HG03139 (cell line): Measurements from ENCODE around the gene CCDC51.

Experiments
- ATAC-seq: cut with Tn5 transposase; IDR thresholded peaks from one replicate; pipeline ENCODE4 v1.9.1; 2021; ENCODE audit not compliant: unreplicated experiment

The CCDC51 gene

GRCh38 chr3:48435223-48435595 lies 4.7 kb downstream of the CCDC51 start:
- ATAC-seq = no peak

GRCh38 chr3:48434591-48435222 lies 5.2 kb downstream of the CCDC51 start:
- ATAC-seq = no peak

- ATAC-seq = no peak
These were observed 6.3 kb downstream of the CCDC51 start for GRCh38 chr3:48433472-48434118.

GRCh38 chr3:48432411-48433371 lies 7.2 kb downstream of the CCDC51 start:
- no peak for ATAC-seq

- ATAC-seq = no peak
These were observed 8.5 kb downstream of the CCDC51 start for GRCh38 chr3:48431224-48432029.

GRCh38 chr3:48430708-48431101 lies 9.2 kb downstream of the CCDC51 start:
- ATAC-seq = no peak

GRCh38 chr3:48429960-48430707 lies 9.8 kb downstream of the CCDC51 start, which contains the start of gene PLXNB1:
TSS of gene PLXNB1 (minus strand) at chr3:48430086. CDS start at chr3:48424611, 5,475 bp downstream.
- no peak for ATAC-seq

- no peak for ATAC-seq
These were observed 10.5 kb downstream of the CCDC51 start for GRCh38 chr3:48429317-48429959.

GRCh38 chr3:48428572-48429316 lies 11.2 kb downstream of the CCDC51 start:
- no peak for ATAC-seq

GRCh38 chr3:48428088-48428571 lies 11.8 kb downstream of the CCDC51 start:
- ATAC-seq = no peak

GRCh38 chr3:48427630-48427962 lies 12.3 kb downstream of the CCDC51 start:
- ATAC-seq = no peak

GRCh38 chr3:48426944-48427629 lies 12.8 kb downstream of the CCDC51 start:
- no peak for ATAC-seq

GRCh38 chr3:48426401-48426909 lies 13.5 kb downstream of the CCDC51 start:
- no peak for ATAC-seq

- no peak for ATAC-seq
These were observed 14.6 kb downstream of the CCDC51 start for GRCh38 chr3:48425281-48425812.

- ATAC-seq = no peak
These were observed 15.8 kb downstream of the CCDC51 start for GRCh38 chr3:48423883-48424695.

GRCh38 chr3:48423241-48423882 lies 16.6 kb downstream of the CCDC51 start:
- no peak for ATAC-seq

GRCh38 chr3:48422681-48423080 lies 17.2 kb downstream of the CCDC51 start:
- no peak for ATAC-seq
